22Rv1 (cell line): Measurements from ENCODE around the gene TGFB3.

Source experiments
- CTCF ChIP-seq: fragments of 450-650 bp; IDR thresholded peaks from 2 replicates; pipeline ENCODE4 v1.5.1; 2017; ENCODE audit warnings: mild to moderate bottlenecking
- ZFX ChIP-seq: fragments of 450-650 bp; IDR thresholded peaks from 2 replicates; pipeline ENCODE4 v1.6.1; 2017; ENCODE audit warnings: antibody characterized with exemption, borderline replicate concordance

GRCh38 chr14:75941030-75941429, 40.8 kb downstream of the TGFB3 start:
- no peak for TF ChIP-seq CTCF
- TF ChIP-seq ZFX: no peak
